GM19372 (cell line): ENCODE results near the gene LSS.
"Not testable (repeated sequence)": the region's sequence is repeated elsewhere in the genome, so short reads cannot be mapped to it uniquely, and the experiment has no call there.

Experiments
- ATAC-seq: cut with Tn5 transposase; IDR thresholded peaks from one replicate; pipeline ENCODE4 v1.9.1; 2021; ENCODE audit warnings: mild to moderate bottlenecking, low read depth, moderate library complexity; ENCODE audit not compliant: unreplicated experiment

LSS gene

GRCh38 chr21:46189959-46190490 is 38.5 kb downstream of the LSS start:
- ATAC-seq = no peak

- ATAC-seq = no peak
Measured at GRCh38 chr21:46189213-46189958, 39.2 kb downstream of the LSS start.

GRCh38 chr21:46188226-46189212 is 40.1 kb downstream of the LSS start:
- no peak for ATAC-seq

GRCh38 chr21:46187814-46188213 is 40.8 kb downstream of the LSS start:
- ATAC-seq = no peak

GRCh38 chr21:46187261-46187660 is 41.3 kb downstream of the LSS start:
- ATAC-seq = no peak

GRCh38 chr21:46185716-46186115 is 42.9 kb downstream of the LSS start:
- ATAC-seq = no peak

GRCh38 chr21:46184625-46185555 is 43.7 kb downstream of the LSS start:
- no peak for ATAC-seq

- no peak for ATAC-seq
Measured at GRCh38 chr21:46183910-46184624, 44.5 kb downstream of the LSS start, which contains the start of gene SPATC1L. TSS of gene SPATC1L (minus strand) at chr21:46184459. CDS start at chr21:46182816, 1,643 bp downstream.

GRCh38 chr21:46183337-46183909 is 45.2 kb downstream of the LSS start:
- not testable (repeated sequence) for ATAC-seq

- ATAC-seq = no peak
Measured at GRCh38 chr21:46182548-46183336, 45.8 kb downstream of the LSS start.

GRCh38 chr21:46181953-46182547 is 46.5 kb downstream of the LSS start:
- no peak for ATAC-seq

- ATAC-seq = no peak
Measured at GRCh38 chr21:46181436-46181835, 47.1 kb downstream of the LSS start.

- no peak for ATAC-seq
Measured at GRCh38 chr21:46180778-46181391, 47.7 kb downstream of the LSS start.

GRCh38 chr21:46180079-46180722 is 48.4 kb downstream of the LSS start:
- no peak for ATAC-seq

- ATAC-seq = no peak
Measured at GRCh38 chr21:46179708-46180078, 48.9 kb downstream of the LSS start.

- no peak for ATAC-seq
Measured at GRCh38 chr21:46178961-46179360, 49.6 kb downstream of the LSS start.
